GM19099 (cell line): ENCODE results near the gene MYMK.

Source experiments
- POLR2A ChIP-seq: IDR thresholded peaks from 3 replicates; pipeline ENCODE4 v1.6.1; 2011; ENCODE audit warnings: low read depth; ENCODE audit not compliant: insufficient read length; ENCODE audit errors: extremely low read depth

Gene MYMK

DNA sequence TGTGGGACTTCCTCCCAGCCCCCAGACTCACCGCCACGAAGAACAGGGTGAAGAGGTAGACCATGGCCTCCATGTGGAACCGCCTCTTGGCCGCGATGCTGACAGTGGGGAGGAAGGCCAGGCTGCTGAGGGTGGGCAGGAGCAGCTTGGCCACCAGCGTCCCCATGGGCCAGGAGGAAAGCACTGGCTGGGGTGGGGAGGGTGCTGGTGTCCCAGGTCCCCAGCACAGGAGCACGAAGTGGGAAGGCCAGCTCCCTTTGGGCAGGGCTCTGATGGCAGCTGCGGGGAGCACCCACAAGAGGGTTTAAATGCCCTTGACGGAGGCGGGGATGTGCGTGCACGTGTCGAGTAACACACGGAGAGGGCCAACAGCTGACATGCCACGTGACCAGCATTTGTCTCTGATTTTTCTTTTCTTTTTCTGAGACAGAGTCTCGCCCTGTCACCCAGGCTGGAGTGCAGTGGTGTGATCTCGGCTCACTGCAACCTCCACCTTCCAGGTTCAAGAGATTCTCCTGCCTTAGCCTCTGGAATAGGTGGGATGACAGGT is at the start of gene MYMK:
Gene MYMK, minus strand, starts transcription at position 281 of the 550 bp plus-strand sequence. Its CDS starts 115 bp downstream, at position 166.
- no peak for TF ChIP-seq POLR2A

DNA sequence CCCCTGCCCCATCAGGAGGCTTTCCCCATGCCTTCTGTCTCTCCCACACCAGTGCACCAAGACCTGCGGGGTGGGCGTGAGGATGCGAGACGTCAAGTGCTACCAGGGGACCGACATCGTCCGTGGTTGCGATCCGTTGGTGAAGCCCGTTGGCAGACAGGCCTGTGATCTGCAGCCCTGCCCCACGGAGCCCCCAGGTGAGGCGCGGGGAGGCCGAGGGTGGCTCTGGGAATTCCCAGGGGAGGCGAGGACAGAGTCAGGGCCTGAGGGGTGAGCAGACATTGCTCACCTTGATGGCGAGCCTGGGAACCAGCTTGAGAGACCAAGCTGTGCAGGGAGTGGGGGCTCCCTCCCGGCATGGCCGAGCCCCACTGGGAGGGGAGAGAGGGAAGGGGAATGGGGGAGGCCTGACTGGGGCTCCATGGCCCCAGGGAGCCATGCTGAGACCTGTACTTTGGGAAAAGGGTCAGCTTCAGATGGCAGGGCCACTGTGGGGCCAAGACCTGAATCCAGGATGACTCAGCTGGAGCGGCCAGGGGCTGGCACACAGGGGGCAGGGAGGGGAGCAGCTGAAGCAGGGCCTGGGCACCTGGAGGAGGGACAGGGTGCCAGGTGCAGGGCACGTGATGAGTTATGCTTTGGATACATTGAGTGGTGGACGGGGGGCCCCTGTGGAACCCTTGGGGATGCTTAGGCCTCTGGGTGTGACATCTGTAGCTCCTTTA is 49.2 kb upstream of the MYMK start:
- no peak for TF ChIP-seq POLR2A

GRCh38 chr9:133572821-133573361 is 48.1 kb upstream of the MYMK start:
- TF ChIP-seq POLR2A, result no peak

- no peak for TF ChIP-seq POLR2A
These were observed 47.3 kb upstream of the MYMK start for GRCh38 chr9:133571896-133572595.

DNA sequence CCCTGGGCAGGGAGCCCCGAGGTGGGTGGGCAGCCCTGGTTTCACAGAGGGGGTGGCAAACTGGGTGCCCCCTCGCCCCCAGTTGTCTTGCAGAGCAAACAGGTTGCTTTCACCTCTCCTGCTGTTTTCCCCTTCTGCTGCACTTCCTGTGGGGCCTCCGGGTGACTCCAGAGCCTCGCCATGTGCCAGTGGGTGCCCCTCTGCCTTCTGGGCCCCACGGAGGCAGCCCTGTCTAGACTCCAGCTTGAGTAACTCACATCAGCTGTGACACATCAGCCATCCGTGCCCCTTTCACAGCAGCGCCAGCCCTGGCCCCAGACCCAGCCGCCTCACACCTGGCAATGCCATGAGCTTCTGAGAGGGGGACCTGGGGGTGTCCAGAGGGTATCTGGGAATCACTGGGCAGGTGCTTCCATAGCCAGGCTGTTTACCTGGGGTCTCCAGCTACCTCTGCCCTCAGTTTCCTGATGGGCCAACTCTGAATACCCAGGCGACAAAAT is 46.7 kb upstream of the MYMK start:
- TF ChIP-seq POLR2A, result no peak

GRCh38 chr9:133570691-133571080 is 45.9 kb upstream of the MYMK start:
- TF ChIP-seq POLR2A, result no peak

DNA sequence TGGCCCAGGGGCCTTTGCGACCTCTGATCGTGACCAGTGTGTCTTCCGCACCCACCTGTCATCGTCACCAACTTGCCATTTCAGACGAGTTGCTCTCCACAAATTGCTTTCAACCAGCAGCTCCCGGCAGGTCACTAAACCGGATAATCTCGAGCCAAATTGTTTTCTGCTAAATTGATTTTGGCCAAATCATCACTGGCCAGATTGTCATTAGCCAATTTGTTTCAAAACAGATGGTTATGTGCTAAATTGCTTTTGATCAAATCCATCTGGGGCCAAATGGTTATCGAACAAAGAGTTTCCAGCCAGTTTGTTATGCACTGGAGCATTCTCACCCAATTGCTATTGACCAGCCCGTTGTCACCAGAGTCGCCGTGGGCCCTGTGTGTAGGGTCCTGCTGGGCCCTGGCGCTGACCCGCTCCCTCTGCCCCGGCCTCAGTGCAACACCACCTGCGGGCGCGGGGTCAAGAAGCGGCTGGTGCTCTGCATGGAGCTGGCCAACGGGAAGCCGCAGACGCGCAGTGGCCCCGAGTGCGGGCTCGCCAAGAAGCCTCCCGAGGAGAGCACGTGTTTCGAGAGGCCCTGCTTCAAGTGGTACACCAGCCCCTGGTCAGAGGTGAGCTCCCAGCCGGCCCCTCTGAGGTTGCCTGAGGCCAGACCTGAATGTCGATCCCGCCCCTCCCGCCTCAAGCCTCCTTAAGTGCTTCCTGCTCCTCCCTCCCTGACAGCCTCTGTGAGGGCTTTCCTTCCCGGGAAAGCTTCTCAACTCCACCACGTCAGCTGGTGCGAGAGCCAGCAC is 45.3 kb upstream of the MYMK start:
- TF ChIP-seq POLR2A, result no peak

- TF ChIP-seq POLR2A, result no peak
These were observed 44.5 kb upstream of the MYMK start for GRCh38 chr9:133569121-133569785.

GRCh38 chr9:133568186-133568585 is 43.4 kb upstream of the MYMK start:
- TF ChIP-seq POLR2A, result no peak

GRCh38 chr9:133566817-133567216 is 42.1 kb upstream of the MYMK start:
- TF ChIP-seq POLR2A, result no peak

DNA sequence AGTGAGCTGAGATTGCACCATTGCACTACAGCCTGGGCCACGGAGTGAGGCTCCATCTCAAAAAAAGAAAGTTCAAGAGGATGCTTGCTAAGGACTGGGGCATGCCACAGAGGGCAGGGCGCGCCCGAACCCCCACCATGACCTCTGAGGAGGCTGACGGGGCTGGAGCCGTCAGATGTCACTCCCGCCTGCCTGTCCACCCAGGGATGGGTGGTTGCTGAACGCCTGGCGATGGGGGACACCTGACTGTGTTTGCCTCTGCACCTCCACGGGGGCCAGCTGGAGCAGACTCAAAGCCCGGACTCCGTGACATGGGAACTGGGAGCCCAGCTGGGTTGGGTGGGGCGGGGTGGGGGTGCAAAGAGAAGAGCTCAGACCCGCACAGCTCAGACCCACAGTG is 41.6 kb upstream of the MYMK start:
- no peak for TF ChIP-seq POLR2A

DNA sequence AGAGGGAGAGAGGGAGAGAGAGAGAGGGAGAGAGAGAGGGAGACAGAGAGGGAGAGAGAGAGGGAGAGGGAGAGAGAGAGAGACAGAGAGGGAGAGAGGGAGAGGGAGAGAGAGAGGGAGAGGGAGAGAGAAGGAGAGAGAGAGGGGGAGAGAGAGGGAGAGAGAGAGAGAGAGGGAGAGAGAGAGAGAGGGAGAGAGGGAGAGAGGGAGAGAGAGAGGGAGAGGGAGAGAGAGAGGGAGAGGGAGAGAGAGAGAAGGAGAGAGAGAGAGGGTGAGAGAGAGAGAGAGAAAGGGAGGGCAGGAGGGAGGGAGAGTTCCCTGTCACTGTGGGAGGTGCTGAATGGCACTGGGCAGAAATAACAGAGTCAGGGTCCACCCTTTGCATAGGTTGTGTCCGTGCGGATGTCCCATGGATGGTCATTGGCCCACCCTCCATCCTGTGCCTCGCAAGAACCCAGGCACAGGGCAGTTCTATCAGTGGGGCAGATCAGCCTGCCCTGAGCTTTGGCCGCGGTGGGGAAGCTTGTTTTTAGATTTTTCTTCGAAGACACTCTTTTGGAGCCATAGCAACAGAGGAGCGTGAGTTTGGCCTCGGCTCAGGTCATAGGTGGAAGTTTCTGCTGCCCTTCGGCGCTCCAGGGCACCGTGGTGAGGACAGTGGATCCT is 39.8 kb upstream of the MYMK start:
- TF ChIP-seq POLR2A, result no peak

DNA sequence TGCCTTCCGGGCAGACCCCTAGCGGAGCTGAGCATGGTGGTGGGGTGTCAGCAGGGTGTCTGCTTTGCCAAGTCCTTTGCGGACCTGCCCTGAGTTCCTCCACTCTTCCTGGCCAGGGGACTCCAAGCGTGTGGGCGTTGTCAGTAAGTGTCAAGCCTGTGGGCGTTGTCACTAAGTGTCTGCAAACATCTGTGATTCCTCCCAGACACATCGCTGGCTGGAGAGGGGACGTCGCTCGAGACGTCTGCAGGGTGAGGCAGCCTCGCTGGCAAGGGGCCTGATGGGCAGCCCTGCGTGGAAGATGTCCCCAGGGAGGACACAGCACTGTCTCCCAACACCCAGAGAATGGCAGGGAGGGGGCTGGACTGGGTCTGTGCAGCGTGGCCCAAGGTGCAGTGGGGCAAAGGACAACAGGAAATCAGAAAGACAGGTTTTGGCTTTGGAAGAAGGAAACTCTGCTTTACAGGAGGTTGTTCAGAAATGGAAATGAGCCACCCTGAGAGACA is 38.6 kb upstream of the MYMK start:
- TF ChIP-seq POLR2A, result no peak
